Coronary artery (tissue), 2 donors: Measurements from ENCODE around the gene SEMA3E.

Experiments
- DNase-seq: peaks from one replicate; pipeline ENCODE4 v3.0.0-alpha.2; 2017; ENCODE audit warnings: low spot score
- H3K27ac ChIP-seq, 2 donors: fragments of 200-600 bp; sonication (generic); one replicate each; pipeline ENCODE4 v1.5.1; 2016 to 2019
- H3K4me3 ChIP-seq: fragments of 200-600 bp; sonication (generic); 2 replicates; pipeline ENCODE4 v1.5.1; 2016; ENCODE audit warnings: mild to moderate bottlenecking, moderate library complexity
- TF ChIP-seq, protein P1 (sequence below): fragments of 200-600 bp; sonication (generic); IDR thresholded peaks from one replicate; pipeline ENCODE4 v1.5.1; 2019; ENCODE audit warnings: antibody characterized with exemption

The SEMA3E gene

DNA sequence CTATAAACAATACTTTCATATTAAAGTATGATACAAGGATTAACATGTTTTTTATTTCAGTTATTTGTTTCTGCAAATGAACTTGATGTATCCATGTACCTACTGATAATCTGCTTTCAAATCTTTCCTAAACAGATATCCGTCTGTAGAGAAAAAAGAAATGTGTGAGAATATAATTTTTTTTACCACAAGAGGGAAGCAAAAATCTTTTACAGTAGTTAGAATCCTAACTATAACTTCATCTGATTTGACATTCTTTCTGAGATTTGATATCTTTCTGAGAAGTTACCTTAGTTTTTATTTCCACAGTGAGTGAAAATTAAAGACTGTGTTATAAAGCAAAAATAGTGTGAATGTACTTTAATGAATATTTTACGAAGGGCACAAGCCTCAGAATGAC is 282.3 kb downstream of the SEMA3E start:
- Histone ChIP-seq H3K27ac (no peak overlapping the region), H3K4me3 (no peak overlapping the region)
- DNase-seq, result no peak
- TF ChIP-seq, protein P1, sequence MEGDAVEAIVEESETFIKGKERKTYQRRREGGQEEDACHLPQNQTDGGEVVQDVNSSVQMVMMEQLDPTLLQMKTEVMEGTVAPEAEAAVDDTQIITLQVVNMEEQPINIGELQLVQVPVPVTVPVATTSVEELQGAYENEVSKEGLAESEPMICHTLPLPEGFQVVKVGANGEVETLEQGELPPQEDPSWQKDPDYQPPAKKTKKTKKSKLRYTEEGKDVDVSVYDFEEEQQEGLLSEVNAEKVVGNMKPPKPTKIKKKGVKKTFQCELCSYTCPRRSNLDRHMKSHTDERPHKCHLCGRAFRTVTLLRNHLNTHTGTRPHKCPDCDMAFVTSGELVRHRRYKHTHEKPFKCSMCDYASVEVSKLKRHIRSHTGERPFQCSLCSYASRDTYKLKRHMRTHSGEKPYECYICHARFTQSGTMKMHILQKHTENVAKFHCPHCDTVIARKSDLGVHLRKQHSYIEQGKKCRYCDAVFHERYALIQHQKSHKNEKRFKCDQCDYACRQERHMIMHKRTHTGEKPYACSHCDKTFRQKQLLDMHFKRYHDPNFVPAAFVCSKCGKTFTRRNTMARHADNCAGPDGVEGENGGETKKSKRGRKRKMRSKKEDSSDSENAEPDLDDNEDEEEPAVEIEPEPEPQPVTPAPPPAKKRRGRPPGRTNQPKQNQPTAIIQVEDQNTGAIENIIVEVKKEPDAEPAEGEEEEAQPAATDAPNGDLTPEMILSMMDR, result no peak

DNA sequence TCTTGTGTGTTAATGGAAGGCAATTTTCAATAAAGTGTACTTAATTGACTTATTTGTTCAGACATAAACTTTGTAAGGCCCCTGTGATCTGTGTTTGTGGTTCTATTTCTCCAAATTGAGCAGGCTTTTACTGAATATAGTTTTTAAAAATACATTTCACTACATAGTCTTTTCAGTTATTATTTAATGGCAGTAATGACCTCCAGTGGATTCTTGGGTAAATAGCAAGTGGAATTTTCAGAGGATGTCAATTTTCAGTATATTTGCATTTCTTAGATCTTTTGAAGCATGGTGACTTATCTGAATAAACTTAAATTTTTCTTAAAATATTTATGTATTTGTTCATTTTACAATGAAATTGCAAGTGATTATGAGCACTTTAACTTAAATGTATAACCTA is 283.2 kb downstream of the SEMA3E start:
- DNase-seq, result no peak
- no peak overlapping the region for H3K4me3 ChIP-seq
- H3K27ac ChIP-seq, result no peak overlapping the region
- TF ChIP-seq, protein P1, result no peak

DNA sequence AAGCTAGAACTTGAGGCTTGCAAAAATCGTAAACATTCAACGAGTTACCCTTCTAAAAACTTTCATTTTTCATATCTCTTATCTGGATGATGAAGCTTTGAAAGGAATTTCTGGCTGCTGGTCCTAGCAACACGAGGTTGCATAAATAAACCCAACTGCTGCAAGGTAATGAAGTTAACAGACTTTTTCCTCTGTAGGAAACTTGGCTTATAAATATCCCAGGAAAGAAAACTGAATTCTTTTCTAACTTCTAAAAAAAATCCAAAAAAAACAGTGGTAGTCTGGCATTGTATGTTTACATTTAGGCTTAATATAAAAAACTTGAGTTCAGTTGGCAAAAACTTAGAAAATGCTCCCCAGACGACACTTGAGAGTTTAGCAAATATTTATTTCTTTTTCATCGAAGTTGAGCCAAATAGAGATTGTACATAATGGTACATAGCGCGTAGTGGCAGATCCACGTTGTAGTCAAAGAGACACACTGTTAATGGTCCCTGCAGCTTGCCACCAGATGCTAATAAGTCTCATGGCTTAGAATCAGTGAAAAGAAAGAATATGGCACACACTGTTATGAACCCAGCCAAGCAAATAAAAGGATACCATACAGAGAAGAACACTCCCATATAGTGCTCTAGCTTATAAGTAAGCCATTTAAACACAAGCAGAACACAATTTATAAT is 285.9 kb downstream of the SEMA3E start:
- H3K27ac ChIP-seq, result no peak overlapping the region
- TF ChIP-seq, protein P1, result no peak
- peak overlapping the region; percentile 23 for H3K4me3 ChIP-seq
- DNase-seq, result no peak

DNA sequence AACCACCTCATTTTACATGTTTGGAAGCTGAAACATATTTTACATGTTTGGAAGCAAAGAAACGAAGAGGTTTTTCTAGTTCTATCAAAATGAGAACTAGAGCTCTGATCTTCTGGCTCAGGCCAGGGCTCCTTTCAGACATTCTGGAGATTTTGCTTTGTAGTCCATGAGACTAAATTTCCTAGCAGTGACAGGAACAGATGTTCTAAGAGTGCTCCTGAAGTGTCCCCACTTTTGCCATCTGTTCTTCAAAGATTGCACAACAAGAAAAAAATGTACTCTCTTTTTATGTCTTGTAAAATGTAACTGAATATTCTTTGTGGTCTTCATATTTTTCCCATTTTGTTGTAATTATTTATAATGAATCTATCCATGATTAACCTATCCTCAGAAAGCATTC is 289.8 kb downstream of the SEMA3E start:
- DNase-seq, result no peak
- TF ChIP-seq, protein P1, result no peak
- H3K4me3 ChIP-seq, result no peak overlapping the region
- H3K27ac ChIP-seq, result no peak overlapping the region

DNA sequence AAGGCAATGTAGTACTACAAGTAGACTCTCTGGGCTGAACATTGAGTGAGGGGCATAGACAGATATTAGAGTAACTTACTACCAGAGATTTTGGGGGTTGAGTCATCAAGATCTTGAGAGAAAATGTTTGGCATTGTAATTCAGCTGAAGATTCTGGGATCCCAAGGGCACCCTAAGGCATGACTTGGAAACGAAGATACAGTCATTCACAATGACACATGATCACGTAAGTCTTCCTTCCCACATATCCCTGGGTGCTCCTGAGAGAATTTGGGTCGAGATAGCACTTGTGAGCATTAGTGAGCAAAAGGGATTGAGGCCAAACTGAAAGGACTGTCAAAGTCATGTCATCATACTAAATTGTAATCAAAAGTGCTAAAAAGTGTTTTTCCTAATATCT is 293.8 kb downstream of the SEMA3E start:
- no peak overlapping the region for H3K27ac ChIP-seq
- no peak overlapping the region for H3K4me3 ChIP-seq
- TF ChIP-seq, protein P1, result no peak
- no peak for DNase-seq

DNA sequence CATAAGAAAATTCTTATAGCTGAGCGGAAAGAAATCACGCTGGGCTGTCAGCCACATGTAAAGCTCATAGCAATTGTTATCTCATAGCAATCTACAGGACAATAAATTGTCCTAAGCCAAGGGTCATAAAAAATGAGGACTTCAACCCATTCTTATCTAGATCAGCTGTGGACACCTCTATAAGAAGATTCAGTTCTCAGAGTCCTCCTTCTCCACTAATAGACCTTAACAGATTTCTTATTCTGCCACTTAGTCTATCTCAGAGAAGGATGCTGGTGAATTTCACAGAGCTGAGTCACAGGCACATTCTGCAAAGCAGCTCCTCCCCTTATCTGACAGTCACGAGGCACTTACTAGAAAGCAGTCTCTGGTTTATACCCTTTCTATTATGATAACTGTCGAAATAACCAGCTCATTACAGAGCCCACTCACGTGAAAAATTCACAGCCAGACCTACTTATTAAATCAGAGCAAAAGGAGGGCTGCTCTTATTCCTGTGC is 300.9 kb downstream of the SEMA3E start:
- TF ChIP-seq, protein P1, result no peak
- no peak overlapping the region for H3K27ac ChIP-seq
- no peak for DNase-seq
- H3K4me3 ChIP-seq, result no peak overlapping the region

DNA sequence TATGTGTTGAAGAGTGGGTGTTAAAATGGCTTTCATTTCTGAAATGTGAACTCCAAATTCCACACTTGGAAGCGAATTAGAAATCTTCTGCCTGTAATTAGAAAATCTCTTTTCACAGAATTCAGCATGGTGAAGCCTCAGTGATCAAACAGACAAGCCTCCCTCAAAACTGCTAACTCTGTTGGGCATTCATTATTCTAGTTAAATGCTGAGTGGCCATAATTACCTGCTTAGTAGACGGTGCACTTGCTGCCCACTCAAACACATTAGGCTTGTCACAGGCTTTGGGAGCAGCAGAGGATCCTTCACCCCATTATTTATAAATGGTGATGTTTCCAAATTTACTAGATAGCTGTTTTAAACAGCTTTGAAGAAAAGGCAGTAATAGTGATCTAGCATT is 309.0 kb downstream of the SEMA3E start:
- no peak for DNase-seq
- no peak overlapping the region for H3K4me3 ChIP-seq
- H3K27ac ChIP-seq, result no peak overlapping the region
- TF ChIP-seq, protein P1, result no peak
